Mucosa of rectum (tissue), 2 donors: ENCODE results near the gene DIAPH2.

Experiments
- H3K27ac ChIP-seq, 2 donors: one replicate each; pipeline ENCODE4 v1.7.0; 2013; ENCODE audit warnings: inconsistent platforms in 2 of 2, low read depth in 2 of 2, low read length in 2 of 2
- H3K27me3 ChIP-seq, 2 donors: one replicate each; pipeline ENCODE4 v1.7.0; 2013; ENCODE audit warnings: low read length in 2 of 2; ENCODE audit not compliant: control insufficient read depth in 2 of 2, insufficient read depth in 2 of 2
- H3K36me3 ChIP-seq, 2 donors: one replicate each; pipeline ENCODE4 v1.7.0; 2013; ENCODE audit warnings: low read length in 2 of 2; ENCODE audit not compliant: control insufficient read depth in 2 of 2, insufficient read depth in 2 of 2
- H3K4me1 ChIP-seq, 2 donors: one replicate each; pipeline ENCODE4 v1.7.0; 2013; ENCODE audit warnings: low read length in 2 of 2, mild to moderate bottlenecking in 1 of 2; ENCODE audit not compliant: control insufficient read depth in 2 of 2, insufficient read depth in 2 of 2
- H3K4me3 ChIP-seq, 2 donors: one replicate each; pipeline ENCODE4 v1.7.0; 2013; ENCODE audit warnings: low read length in 2 of 2
- H3K9ac ChIP-seq, 2 donors: one replicate each; pipeline ENCODE4 v1.7.0; 2013; ENCODE audit warnings: low read length in 2 of 2, low read depth in 1 of 2, mild to moderate bottlenecking in 1 of 2
- H3K9me3 ChIP-seq, 2 donors: one replicate each; pipeline ENCODE4 v1.7.0; 2013; ENCODE audit warnings: low read length in 2 of 2; ENCODE audit not compliant: control insufficient read depth in 2 of 2
- donor health status: healthy.
- donor health status: Normal muscosa, but diverticular disease.

The DIAPH2 gene

GRCh38 chrX:96692454-96692853, 7.8 kb downstream of the DIAPH2 start:
- Histone ChIP-seq H3K4me1 (no peaks in the 10 kb centered on the region), H3K27ac (no peak overlapping the region), H3K36me3 (no peaks in the 10 kb centered on the region), H3K4me3 (no peak overlapping the region), H3K9ac (no peak overlapping the region), H3K27me3 (peaks cover 0 to 2% of the 10 kb centered on the region in 2 donors), H3K9me3 (no peaks in the 10 kb centered on the region)

GRCh38 chrX:96692890-96693289, 8.2 kb downstream of the DIAPH2 start:
- Histone ChIP-seq H3K4me1 (no peaks in the 10 kb centered on the region), H3K4me3 (no peak overlapping the region), H3K27ac (no peak overlapping the region), H3K36me3 (no peaks in the 10 kb centered on the region), H3K9ac (no peak overlapping the region), H3K9me3 (no peaks in the 10 kb centered on the region), H3K27me3 (peaks cover 0 to 2% of the 10 kb centered on the region in 2 donors)

GRCh38 chrX:96693407-96693806, 8.8 kb downstream of the DIAPH2 start:
- no peak overlapping the region for H3K9ac ChIP-seq
- H3K36me3 ChIP-seq, result no peaks in the 10 kb centered on the region
- H3K27me3 ChIP-seq, result peaks cover 0 to 2% of the 10 kb centered on the region in 2 donors
- H3K4me3 ChIP-seq, result no peak overlapping the region
- no peak overlapping the region for H3K27ac ChIP-seq
- H3K4me1 ChIP-seq, result no peaks in the 10 kb centered on the region
- no peaks in the 10 kb centered on the region for H3K9me3 ChIP-seq

- H3K27ac ChIP-seq, result no peak overlapping the region
- H3K27me3 ChIP-seq, result no peaks in the 10 kb centered on the region
- H3K9ac ChIP-seq, result no peak overlapping the region
- H3K36me3 ChIP-seq, result no peaks in the 10 kb centered on the region
- H3K4me3 ChIP-seq, result no peak overlapping the region
- no peaks in the 10 kb centered on the region for H3K9me3 ChIP-seq
- no peaks in the 10 kb centered on the region for H3K4me1 ChIP-seq
These were observed 11.8 kb downstream of the DIAPH2 start for GRCh38 chrX:96696462-96696861.

GRCh38 chrX:96700625-96701024, 16.0 kb downstream of the DIAPH2 start:
- H3K36me3 ChIP-seq, result no peaks in the 10 kb centered on the region
- H3K4me3 ChIP-seq, result no peak overlapping the region
- no peak overlapping the region for H3K27ac ChIP-seq
- no peaks in the 10 kb centered on the region for H3K4me1 ChIP-seq
- no peak overlapping the region for H3K9ac ChIP-seq
- no peaks in the 10 kb centered on the region for H3K27me3 ChIP-seq
- H3K9me3 ChIP-seq, result no peaks in the 10 kb centered on the region

GRCh38 chrX:96703379-96703778, 18.7 kb downstream of the DIAPH2 start:
- no peaks in the 10 kb centered on the region for H3K36me3 ChIP-seq
- H3K9ac ChIP-seq, result no peak overlapping the region
- no peak overlapping the region for H3K4me3 ChIP-seq
- H3K9me3 ChIP-seq, result no peaks in the 10 kb centered on the region
- no peaks in the 10 kb centered on the region for H3K4me1 ChIP-seq
- H3K27me3 ChIP-seq, result no peaks in the 10 kb centered on the region
- no peak overlapping the region for H3K27ac ChIP-seq

- Histone ChIP-seq H3K27ac (no peak overlapping the region), H3K36me3 (no peaks in the 10 kb centered on the region), H3K4me3 (no peak overlapping the region), H3K4me1 (no peaks in the 10 kb centered on the region), H3K9me3 (no peaks in the 10 kb centered on the region), H3K9ac (no peak overlapping the region), H3K27me3 (no peaks in the 10 kb centered on the region)
These were observed 19.2 kb downstream of the DIAPH2 start for GRCh38 chrX:96703816-96704215.

- no peaks in the 10 kb centered on the region for H3K36me3 ChIP-seq
- no peak overlapping the region for H3K27ac ChIP-seq
- H3K9ac ChIP-seq, result no peak overlapping the region
- no peaks in the 10 kb centered on the region for H3K27me3 ChIP-seq
- no peaks in the 10 kb centered on the region for H3K4me1 ChIP-seq
- H3K9me3 ChIP-seq, result no peaks in the 10 kb centered on the region
- no peak overlapping the region for H3K4me3 ChIP-seq
These were observed 20.0 kb downstream of the DIAPH2 start for GRCh38 chrX:96704629-96705028.

- H3K27ac ChIP-seq, result no peak overlapping the region
- H3K9me3 ChIP-seq, result no peaks in the 10 kb centered on the region
These were observed 21.3 kb downstream of the DIAPH2 start for GRCh38 chrX:96705905-96706304.

GRCh38 chrX:96707804-96708203, 23.2 kb downstream of the DIAPH2 start:
- H3K4me1 ChIP-seq, result peaks cover 3 to 4% of the 10 kb centered on the region in 2 donors
- H3K27ac ChIP-seq, result no peak overlapping the region
- H3K9me3 ChIP-seq, result no peaks in the 10 kb centered on the region
- no peak overlapping the region for H3K9ac ChIP-seq
- H3K27me3 ChIP-seq, result no peaks in the 10 kb centered on the region
- no peak overlapping the region for H3K4me3 ChIP-seq
- no peaks in the 10 kb centered on the region for H3K36me3 ChIP-seq

More at GRCh38 chrX:96705905-96706304, 21.3 kb downstream of the DIAPH2 start:
- H3K27me3 ChIP-seq, result no peaks in the 10 kb centered on the region
- H3K9ac ChIP-seq, result no peak overlapping the region
- H3K4me3 ChIP-seq, result no peak overlapping the region
- no peaks in the 10 kb centered on the region for H3K36me3 ChIP-seq
- no peaks in the 10 kb centered on the region for H3K4me1 ChIP-seq

- Histone ChIP-seq H3K27me3 (no peaks in the 10 kb centered on the region), H3K9ac (no peak overlapping the region), H3K27ac (no peak overlapping the region), H3K4me1 (peaks cover 6 to 7% of the 10 kb centered on the region in 2 donors), H3K36me3 (no peaks in the 10 kb centered on the region), H3K4me3 (no peak overlapping the region), H3K9me3 (no peaks in the 10 kb centered on the region)
These were observed 25.4 kb downstream of the DIAPH2 start for GRCh38 chrX:96710031-96710430.
